Activated CD4-positive, CD25-positive, alpha-beta regulatory T cell (primary cell): ENCODE results near the gene AP5B1.

Experiments used
- DNase-seq, 4 experiments: peaks; one replicate each; lab custom pipeline; 2025; lab: John Stamatoyannopoulos, UW

AP5B1 gene

GRCh38 chr11:65780770-65781151 lies at the start of gene AP5B1:
AP5B1 (minus strand) TSS chr11:65780976; CDS start chr11:65780591, 385 bp downstream.
- DNase-seq: peak; percentile 48 to 60 (median 55)

- no peak for DNase-seq
Observed at GRCh38 chr11:65829459-65829858, 48.7 kb upstream of the AP5B1 start.

GRCh38 chr11:65826984-65827735 lies 46.4 kb upstream of the AP5B1 start:
- DNase-seq: no peak

GRCh38 chr11:65822776-65823528 lies 42.2 kb upstream of the AP5B1 start:
- no peak for DNase-seq

GRCh38 chr11:65821107-65821506 lies 40.3 kb upstream of the AP5B1 start:
- DNase-seq: no peak

- peak; percentile 92 to 98 (median 96) for DNase-seq
Observed at GRCh38 chr11:65817835-65818680, 37.3 kb upstream of the AP5B1 start.

GRCh38 chr11:65817312-65817834 lies 36.6 kb upstream of the AP5B1 start:
- no peak for DNase-seq

- DNase-seq: no peak
Observed at GRCh38 chr11:65816696-65817095, 35.9 kb upstream of the AP5B1 start.

GRCh38 chr11:65814986-65815565 lies 34.3 kb upstream of the AP5B1 start:
- DNase-seq: no peak

GRCh38 chr11:65814131-65814985 lies 33.6 kb upstream of the AP5B1 start:
- no peak for DNase-seq

GRCh38 chr11:65811764-65812475 lies 31.1 kb upstream of the AP5B1 start:
- no peak for DNase-seq

- DNase-seq: no peak
Observed at GRCh38 chr11:65810046-65810868, 29.5 kb upstream of the AP5B1 start.

GRCh38 chr11:65809496-65809895 lies 28.7 kb upstream of the AP5B1 start:
- no peak for DNase-seq

GRCh38 chr11:65808744-65809341 lies 28.1 kb upstream of the AP5B1 start:
- DNase-seq: no peak

- no peak for DNase-seq
Observed at GRCh38 chr11:65806979-65807378, 26.2 kb upstream of the AP5B1 start.

GRCh38 chr11:65803797-65804492 lies 23.2 kb upstream of the AP5B1 start:
- DNase-seq: no peak

GRCh38 chr11:65802841-65803240 lies 22.1 kb upstream of the AP5B1 start:
- no peak for DNase-seq
